ENCODE data around the gene AHRR. TPM values are rescaled to one million over a fixed set of nuclear protein-coding genes. Genes with fewer than 3 reads are reported as not detected.

The AHRR gene
- total RNA-seq, 4 donors from 2014 or later: 0.26 to 9.1 (median 6.6) TPM; not detected in 1

- intact Hi-C loops (cut with DNase I; ENCODE audit: low total_unique reads): no loop called here
- DNase-seq: no peak
- Histone ChIP-seq H3K27ac (peak overlapping the region in 1 of 2 donors; percentile 12), H3K36me3 (no peaks in the 10 kb centered on the region), H3K27me3 (peaks cover 0 to 33% of the 10 kb centered on the region in 2 donors), H3K4me1 (peaks cover 0 to 17% of the 10 kb centered on the region in 2 donors), H3K4me3 (peak overlapping the region in 1 of 2 donors; percentile 25), H3K9me3 (no peaks in the 10 kb centered on the region)
- TF ChIP-seq POLR2A (IDR thresholded peaks at IDR 0.05) (no peak), CTCF (IDR thresholded peaks at IDR 0.05) (no peak)
Measured at GRCh38 chr5:474840-475661, 153.5 kb downstream of the AHRR start.

GRCh38 chr5:475704-476101 is 154.2 kb downstream of the AHRR start:
- Histone ChIP-seq H3K9me3 (no peaks in the 10 kb centered on the region), H3K27ac (no peak overlapping the region), H3K27me3 (peaks cover 0 to 40% of the 10 kb centered on the region in 2 donors), H3K36me3 (no peaks in the 10 kb centered on the region), H3K4me3 (no peak overlapping the region), H3K4me1 (peaks cover 0 to 17% of the 10 kb centered on the region in 2 donors)
- intact Hi-C loops (cut with DNase I; ENCODE audit: low total_unique reads): no loop called here
- TF ChIP-seq CTCF (IDR thresholded peaks at IDR 0.05) (no peak), POLR2A (IDR thresholded peaks at IDR 0.05) (no peak)
- no peak for DNase-seq

- TF ChIP-seq POLR2A (IDR thresholded peaks at IDR 0.05) (no peak), CTCF (IDR thresholded peaks at IDR 0.05) (no peak)
- Histone ChIP-seq H3K4me1 (peaks cover 0 to 17% of the 10 kb centered on the region in 2 donors), H3K27me3 (peaks cover 0 to 45% of the 10 kb centered on the region in 2 donors), H3K27ac (no peak overlapping the region), H3K4me3 (no peak overlapping the region), H3K36me3 (no peaks in the 10 kb centered on the region), H3K9me3 (no peaks in the 10 kb centered on the region)
- intact Hi-C loops (cut with DNase I; ENCODE audit: low total_unique reads): no loop called here
- DNase-seq: no peak
Measured at GRCh38 chr5:476102-476813, 154.7 kb downstream of the AHRR start.

GRCh38 chr5:476814-477175 is 155.3 kb downstream of the AHRR start:
- TF ChIP-seq POLR2A (IDR thresholded peaks at IDR 0.05): no peak
- TF ChIP-seq CTCF (IDR thresholded peaks at IDR 0.05): no peak
- Histone ChIP-seq H3K27ac (no peak overlapping the region), H3K4me3 (no peak overlapping the region), H3K4me1 (peaks cover 0 to 17% of the 10 kb centered on the region in 2 donors), H3K36me3 (no peaks in the 10 kb centered on the region), H3K9me3 (no peaks in the 10 kb centered on the region), H3K27me3 (peaks cover 0 to 48% of the 10 kb centered on the region in 2 donors)
- intact Hi-C loops (cut with DNase I; ENCODE audit: low total_unique reads): no loop called here
- DNase-seq: no peak

GRCh38 chr5:477247-477646 is 155.7 kb downstream of the AHRR start:
- intact Hi-C loops (cut with DNase I; ENCODE audit: low total_unique reads): no loop called here
- Histone ChIP-seq H3K4me1 (peaks cover 0 to 13% of the 10 kb centered on the region in 2 donors), H3K4me3 (no peak overlapping the region), H3K9me3 (no peaks in the 10 kb centered on the region), H3K36me3 (no peaks in the 10 kb centered on the region), H3K27me3 (peaks cover 4 to 48% of the 10 kb centered on the region in 2 donors), H3K27ac (no peak overlapping the region)
- TF ChIP-seq CTCF (IDR thresholded peaks at IDR 0.05) (no peak), POLR2A (IDR thresholded peaks at IDR 0.05) (no peak)
- no peak for DNase-seq
